GM12872 (cell line): ENCODE measurements around the gene STAT6.

ENCODE experiments used
- TF ChIP-seq, protein P1 (sequence below): IDR thresholded peaks from 3 replicates; pipeline ENCODE4 v1.5.1; 2011; ENCODE audit warnings: low read depth, mild to moderate bottlenecking, low read length, moderate library complexity; ENCODE audit not compliant: insufficient read depth

STAT6 gene

DNA sequence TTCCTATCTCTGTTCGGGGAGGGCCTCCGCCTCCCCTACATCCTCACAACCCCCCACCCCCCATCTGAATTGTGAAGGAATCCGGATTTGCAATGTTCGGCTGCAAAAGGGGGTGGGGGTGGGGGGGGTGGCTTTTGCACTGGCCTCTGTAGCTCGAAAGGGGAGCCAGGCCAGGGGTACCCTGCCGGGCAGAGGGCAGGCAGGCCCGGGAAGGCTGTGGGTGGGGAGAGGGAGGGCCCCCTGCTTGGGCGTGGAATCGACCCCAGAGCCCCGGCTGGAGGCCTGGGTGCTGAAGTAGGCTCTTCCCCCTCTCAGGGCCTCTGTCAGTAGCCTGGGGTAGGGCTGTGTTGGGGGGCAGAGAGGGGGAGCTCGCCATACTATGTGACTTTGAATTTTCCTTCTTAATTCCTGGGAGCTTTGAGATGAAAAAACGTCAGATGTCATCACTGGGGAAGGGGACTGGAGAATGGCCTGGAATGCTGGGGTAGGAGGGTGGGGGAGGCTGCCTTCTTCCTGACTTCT is 18.2 kb upstream of the STAT6 start:
- TF ChIP-seq, protein P1, sequence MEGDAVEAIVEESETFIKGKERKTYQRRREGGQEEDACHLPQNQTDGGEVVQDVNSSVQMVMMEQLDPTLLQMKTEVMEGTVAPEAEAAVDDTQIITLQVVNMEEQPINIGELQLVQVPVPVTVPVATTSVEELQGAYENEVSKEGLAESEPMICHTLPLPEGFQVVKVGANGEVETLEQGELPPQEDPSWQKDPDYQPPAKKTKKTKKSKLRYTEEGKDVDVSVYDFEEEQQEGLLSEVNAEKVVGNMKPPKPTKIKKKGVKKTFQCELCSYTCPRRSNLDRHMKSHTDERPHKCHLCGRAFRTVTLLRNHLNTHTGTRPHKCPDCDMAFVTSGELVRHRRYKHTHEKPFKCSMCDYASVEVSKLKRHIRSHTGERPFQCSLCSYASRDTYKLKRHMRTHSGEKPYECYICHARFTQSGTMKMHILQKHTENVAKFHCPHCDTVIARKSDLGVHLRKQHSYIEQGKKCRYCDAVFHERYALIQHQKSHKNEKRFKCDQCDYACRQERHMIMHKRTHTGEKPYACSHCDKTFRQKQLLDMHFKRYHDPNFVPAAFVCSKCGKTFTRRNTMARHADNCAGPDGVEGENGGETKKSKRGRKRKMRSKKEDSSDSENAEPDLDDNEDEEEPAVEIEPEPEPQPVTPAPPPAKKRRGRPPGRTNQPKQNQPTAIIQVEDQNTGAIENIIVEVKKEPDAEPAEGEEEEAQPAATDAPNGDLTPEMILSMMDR = no peak

DNA sequence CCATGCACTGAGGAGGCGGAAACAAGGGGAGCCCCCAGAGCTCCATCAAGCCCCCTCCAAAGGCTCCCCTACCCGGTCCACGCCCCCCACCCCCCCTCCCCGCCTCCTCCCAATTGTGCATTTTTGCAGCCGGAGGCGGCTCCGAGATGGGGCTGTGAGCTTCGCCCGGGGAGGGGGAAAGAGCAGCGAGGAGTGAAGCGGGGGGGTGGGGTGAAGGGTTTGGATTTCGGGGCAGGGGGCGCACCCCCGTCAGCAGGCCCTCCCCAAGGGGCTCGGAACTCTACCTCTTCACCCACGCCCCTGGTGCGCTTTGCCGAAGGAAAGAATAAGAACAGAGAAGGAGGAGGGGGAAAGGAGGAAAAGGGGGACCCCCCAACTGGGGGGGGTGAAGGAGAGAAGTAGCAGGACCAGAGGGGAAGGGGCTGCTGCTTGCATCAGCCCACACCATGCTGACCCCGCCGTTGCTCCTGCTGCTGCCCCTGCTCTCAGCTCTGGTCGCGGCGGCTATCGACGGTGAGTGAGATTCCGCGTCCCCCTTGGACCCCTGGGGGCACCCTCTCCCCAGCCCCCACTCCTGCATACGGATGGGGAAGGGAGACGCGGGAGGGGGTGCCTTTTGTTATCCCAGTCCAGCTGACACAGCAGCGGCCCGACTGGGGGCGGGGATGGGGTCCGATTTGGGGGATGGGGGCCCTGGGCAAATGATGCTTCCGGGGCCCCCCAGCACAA is 17.5 kb upstream of the STAT6 start:
- TF ChIP-seq, protein P1 = no peak

DNA sequence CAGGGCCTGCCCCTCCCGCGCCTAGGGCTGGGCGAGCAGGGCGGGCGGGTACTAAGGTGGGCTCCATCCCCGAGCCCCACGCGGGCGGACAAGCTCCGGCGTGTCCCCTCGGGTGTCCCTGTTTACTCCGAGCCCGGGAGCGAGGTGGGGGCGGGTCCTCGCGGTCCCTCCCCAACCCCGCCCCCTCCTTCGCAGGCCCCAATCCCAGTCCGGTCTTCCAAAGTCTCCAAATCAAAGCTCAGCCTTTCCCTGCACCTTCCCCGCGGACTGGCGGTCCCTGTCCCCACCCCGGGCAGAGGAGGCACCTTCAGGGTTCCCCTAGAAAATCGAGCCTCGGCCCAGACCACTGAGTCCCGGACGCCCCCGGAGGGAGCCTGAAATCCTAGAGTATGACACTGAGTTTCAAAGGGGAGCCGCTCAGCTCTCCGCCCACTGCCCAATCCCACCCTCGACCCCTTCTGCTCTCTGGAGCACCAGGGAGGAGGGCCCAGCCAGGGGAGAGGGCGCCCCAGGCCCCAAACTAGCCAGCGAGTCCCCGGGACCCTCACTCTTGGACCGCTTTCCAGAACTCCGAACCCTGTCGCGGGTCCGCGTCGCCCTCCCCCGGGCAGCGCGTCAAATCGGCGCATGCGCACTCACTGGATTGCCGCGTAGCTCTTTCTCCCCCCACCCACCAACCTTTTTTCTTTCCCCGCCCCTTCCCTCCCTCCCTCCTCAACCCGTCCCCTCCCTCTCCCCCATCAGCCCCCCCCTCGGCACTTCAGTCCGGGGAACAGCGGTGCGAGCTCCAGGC is 16.8 kb upstream of the STAT6 start, which contains the start of gene LRP1:
TSS of gene LRP1 (plus strand) at position 758 of the 793 bp plus-strand sequence. CDS start 482 bp downstream, outside the sequence.
- TF ChIP-seq, protein P1 = no peak

DNA sequence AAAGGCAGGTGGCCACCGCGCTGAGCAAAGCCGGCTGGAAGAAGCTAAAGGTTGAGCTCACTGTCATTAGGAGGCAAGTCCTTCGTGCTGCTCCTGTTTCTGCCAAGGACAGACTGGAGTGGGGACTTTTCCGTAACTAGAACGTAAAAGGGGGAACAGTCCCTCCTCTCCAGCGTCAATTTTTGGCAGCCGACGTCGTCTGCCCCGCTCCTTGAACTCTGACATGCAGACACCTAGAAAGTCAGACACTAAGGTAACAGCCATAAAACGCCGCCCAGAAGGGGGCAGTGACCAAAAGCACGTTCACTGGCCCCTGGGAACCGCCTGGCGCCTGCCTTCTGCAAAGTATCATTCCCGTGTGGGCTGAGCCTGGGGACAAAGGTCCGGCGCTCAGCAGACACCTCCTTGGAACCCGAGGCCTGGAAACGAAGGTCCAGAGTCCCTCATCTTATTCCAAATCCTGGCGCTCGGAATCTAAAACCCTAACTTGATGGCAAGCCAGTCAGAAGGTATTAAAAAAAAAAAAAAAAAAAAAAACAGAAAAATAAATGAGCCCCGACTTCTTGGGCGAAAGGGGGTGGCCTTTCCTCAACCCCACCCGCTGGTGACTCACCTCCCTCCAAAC is 16.1 kb upstream of the STAT6 start:
- TF ChIP-seq, protein P1 = peak; percentile 44; the same call in 2 of the 3 replicates

DNA sequence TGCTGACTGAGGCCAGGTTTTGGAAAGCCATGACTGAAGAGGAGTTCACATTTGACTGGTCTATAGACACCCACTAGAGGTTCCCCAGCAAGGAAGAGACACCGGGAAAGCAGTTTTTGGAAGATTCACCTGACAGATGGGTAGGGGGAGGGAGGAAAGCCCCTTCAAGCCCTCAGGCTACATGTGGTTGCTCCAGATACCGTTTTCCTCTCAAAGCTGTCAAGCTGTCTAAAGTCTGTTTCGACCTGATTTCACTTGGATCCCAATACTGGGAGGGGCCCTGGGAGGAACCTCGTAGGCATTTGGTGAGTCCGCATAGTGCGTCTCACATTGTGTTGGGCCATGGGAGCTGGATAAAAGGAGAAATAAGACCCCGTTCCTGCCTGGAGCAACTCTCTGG is 15.4 kb upstream of the STAT6 start:
- TF ChIP-seq, protein P1 = no peak

DNA sequence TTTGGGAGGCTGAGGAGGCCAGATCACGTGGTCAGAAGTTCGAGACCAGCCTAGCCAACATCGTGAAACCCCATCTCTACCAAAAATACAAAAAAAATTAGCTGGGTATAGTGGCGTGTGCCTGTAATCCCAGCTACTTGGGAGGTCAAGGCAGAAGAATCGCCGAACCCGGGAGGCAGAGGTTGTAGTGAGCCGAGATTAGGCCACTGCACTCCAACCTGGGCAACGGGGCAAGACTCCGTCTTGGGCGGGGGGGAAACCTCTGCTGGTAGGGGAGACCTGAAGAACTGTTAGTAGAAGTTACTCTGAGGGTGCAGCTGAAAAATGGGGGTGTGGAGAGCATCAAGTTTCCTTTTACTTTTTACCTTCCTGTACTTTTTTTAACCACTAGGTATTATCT is 14.9 kb upstream of the STAT6 start:
- TF ChIP-seq, protein P1 = no peak
